Neuronal stem cell (in vitro differentiated cells): ENCODE data around the gene IL1RAPL2.

ENCODE experiments used
- DNase-seq: peaks from one replicate; pipeline ENCODE4 v3.0.0-alpha.2; 2013; ENCODE audit warnings: low spot score
- H2AFZ ChIP-seq: one replicate; pipeline ENCODE4 v1.6.1; 2013; ENCODE audit warnings: mild to moderate bottlenecking, low read length, inconsistent platforms
- H2AK5ac ChIP-seq: 2 replicates; pipeline ENCODE4 v1.6.1; 2013; ENCODE audit warnings: low read depth, mild to moderate bottlenecking, inconsistent platforms, low read length, moderate library complexity, mixed read lengths
- H2BK120ac ChIP-seq: 2 replicates; pipeline ENCODE4 v1.6.1; 2013; ENCODE audit warnings: low read depth, mild to moderate bottlenecking, inconsistent platforms, low read length, moderate library complexity, mixed read lengths
- H2BK12ac ChIP-seq: one replicate; pipeline ENCODE4 v1.6.1; 2013; ENCODE audit warnings: low read length, inconsistent platforms
- H2BK15ac ChIP-seq: 2 replicates; pipeline ENCODE4 v1.6.1; 2013; ENCODE audit warnings: mild to moderate bottlenecking, low read length, inconsistent platforms, mixed read lengths
- H2BK5ac ChIP-seq: one replicate; pipeline ENCODE4 v1.6.1; 2013; ENCODE audit warnings: inconsistent platforms, mild to moderate bottlenecking, low read length, moderate library complexity
- H3K14ac ChIP-seq: one replicate; pipeline ENCODE4 v1.6.1; 2013; ENCODE audit warnings: low read length, inconsistent platforms
- H3K18ac ChIP-seq: 2 replicates; pipeline ENCODE4 v1.6.1; 2013; ENCODE audit warnings: low read length, inconsistent platforms
- H3K23ac ChIP-seq: 2 replicates; pipeline ENCODE4 v1.6.1; 2013; ENCODE audit warnings: low read depth, mild to moderate bottlenecking, mixed read lengths, low read length, inconsistent platforms; ENCODE audit not compliant: poor library complexity
- H3K27ac ChIP-seq: replicated peaks from 3 replicates; pipeline ENCODE4 v1.5.1; 2013; ENCODE audit warnings: low read length, inconsistent platforms
- H3K27me3 ChIP-seq, 3 experiments: 2 replicates each; pipeline ENCODE4 v1.6.1; 2013; ENCODE audit warnings: low read length in 3 of 3, mild to moderate bottlenecking in 2 of 3, inconsistent platforms in 1 of 3, low read depth in 1 of 3, mixed read lengths in 1 of 3, moderate library complexity in 1 of 3; ENCODE audit not compliant: control insufficient read depth in 3 of 3, insufficient read depth in 3 of 3
- H3K36me3 ChIP-seq, 2 donors: replicated peaks in 1 of 2; 2 replicates each; pipeline ENCODE4 v1.6.1; 2013; ENCODE audit warnings: low read length in 2 of 2; ENCODE audit not compliant: control insufficient read depth in 2 of 2, insufficient read depth in 2 of 2
- H3K4ac ChIP-seq: 2 replicates; pipeline ENCODE4 v1.6.1; 2013; ENCODE audit warnings: inconsistent platforms, mild to moderate bottlenecking, low read length, moderate library complexity
- H3K4me1 ChIP-seq, 2 donors: 1 replicate in 1 of 2; 2 replicates in 1 of 2; pipeline ENCODE4 v1.6.1; 2013; ENCODE audit warnings: low read length in 2 of 2, low read depth in 1 of 2; ENCODE audit not compliant: control insufficient read depth in 2 of 2, insufficient read depth in 1 of 2
- H3K4me2 ChIP-seq: one replicate; pipeline ENCODE4 v1.6.1; 2013; ENCODE audit warnings: mild to moderate bottlenecking, low read length, inconsistent platforms; ENCODE audit not compliant: insufficient read depth, poor library complexity, severe bottlenecking
- H3K4me3 ChIP-seq, 2 donors: 2 replicates each; pipeline ENCODE4 v1.5.1; 2013; ENCODE audit warnings: low read length in 2 of 2, mild to moderate bottlenecking in 2 of 2, inconsistent platforms in 1 of 2, moderate library complexity in 1 of 2
- H3K79me1 ChIP-seq: one replicate; pipeline ENCODE4 v1.6.1; 2013; ENCODE audit warnings: low read depth, mild to moderate bottlenecking, inconsistent platforms, low read length, moderate library complexity
- H3K9ac ChIP-seq: one replicate; pipeline ENCODE4 v1.6.1; 2013; ENCODE audit warnings: mild to moderate bottlenecking, low read depth, low read length, inconsistent platforms; ENCODE audit not compliant: poor library complexity
- H3K9me3 ChIP-seq, 2 donors: replicated peaks in 1 of 2; 2 replicates each; pipeline versions ENCODE3 to v1.6.1; 2013; ENCODE audit warnings: low read length in 2 of 2, mild to moderate bottlenecking in 2 of 2, inconsistent platforms in 1 of 2, low read depth in 1 of 2, mixed read lengths in 1 of 2, moderate library complexity in 1 of 2; ENCODE audit not compliant: control insufficient read depth in 2 of 2, insufficient read depth in 1 of 2
- H4K8ac ChIP-seq: one replicate; pipeline ENCODE4 v1.6.1; 2013; ENCODE audit warnings: low read depth, mild to moderate bottlenecking, inconsistent platforms, low read length, moderate library complexity
- H4K91ac ChIP-seq: one replicate; pipeline ENCODE4 v1.6.1; 2013; ENCODE audit warnings: low read length, low read depth, mild to moderate bottlenecking, inconsistent platforms; ENCODE audit not compliant: poor library complexity
- WGBS, 2 donors: extraction: QIAGEN DNeasy Blood & Tissue Kit; methylation state at CpG; one replicate each; pipeline ENCODE4 v1.1.7; 2013; ENCODE audit warnings: missing lambda C conversion rate in 2 of 2, mixed read lengths in 1 of 2; ENCODE audit not compliant: insufficient read length in 2 of 2, insufficient replicate concordance in 1 of 2; ENCODE audit errors: extremely low coverage in 2 of 2; 5-methylcytosine and 5-hydroxymethylcytosine counted together

The IL1RAPL2 gene

GRCh38 chrX:105349476-105349875 is 783.5 kb downstream of the IL1RAPL2 start:
- H4K91ac ChIP-seq = no peak overlapping the region
- H3K9me3 ChIP-seq = no peaks in the 10 kb centered on the region
- no peaks in the 10 kb centered on the region for H3K79me1 ChIP-seq
- no peak overlapping the region for H2AFZ ChIP-seq
- no peak overlapping the region for H3K23ac ChIP-seq
- H2AK5ac ChIP-seq = no peak overlapping the region
- no peaks in the 10 kb centered on the region for H3K36me3 ChIP-seq
- no peak overlapping the region for H3K14ac ChIP-seq
- no peak overlapping the region for H3K9ac ChIP-seq
- no peak for DNase-seq
- no peaks in the 10 kb centered on the region for H3K27me3 ChIP-seq
- H2BK12ac ChIP-seq = no peak overlapping the region
- H3K4ac ChIP-seq = no peak overlapping the region
- H3K4me3 ChIP-seq = no peak overlapping the region
- H3K4me1 ChIP-seq = no peaks in the 10 kb centered on the region
- no peak overlapping the region for H2BK5ac ChIP-seq
- no peak overlapping the region for H3K18ac ChIP-seq
- H2BK120ac ChIP-seq = no peak overlapping the region
- H3K4me2 ChIP-seq = no peak overlapping the region
- no peak overlapping the region for H2BK15ac ChIP-seq
- H3K27ac ChIP-seq = no peak overlapping the region
- H4K8ac ChIP-seq = no peak overlapping the region

- no peak for DNase-seq
- Histone ChIP-seq H2BK120ac (no peak overlapping the region), H2AFZ (no peak overlapping the region), H2BK5ac (no peak overlapping the region), H3K4me1 (no peaks in the 10 kb centered on the region), H3K9me3 (no peaks in the 10 kb centered on the region), H3K79me1 (no peaks in the 10 kb centered on the region), H3K4ac (no peak overlapping the region), H4K8ac (no peak overlapping the region), H3K18ac (no peak overlapping the region), H2BK12ac (no peak overlapping the region), H2AK5ac (no peak overlapping the region), H2BK15ac (no peak overlapping the region), H3K9ac (no peak overlapping the region), H3K4me3 (no peak overlapping the region), H3K27ac (no peak overlapping the region), H3K23ac (no peak overlapping the region), H3K27me3 (no peaks in the 10 kb centered on the region), H4K91ac (no peak overlapping the region), H3K4me2 (no peak overlapping the region), H3K36me3 (no peaks in the 10 kb centered on the region), H3K14ac (no peak overlapping the region)
- WGBS, 2 donors = no CpG with 5 or more reads among the region's 2 CpGs
Measured at GRCh38 chrX:105375816-105376215, 809.8 kb downstream of the IL1RAPL2 start.

GRCh38 chrX:105424729-105425128 is 858.7 kb downstream of the IL1RAPL2 start:
- Histone ChIP-seq H2AFZ (no peak overlapping the region), H2BK15ac (no peak overlapping the region), H3K27ac (no peak overlapping the region), H3K4ac (no peak overlapping the region), H2AK5ac (no peak overlapping the region), H4K8ac (no peak overlapping the region), H4K91ac (no peak overlapping the region), H3K14ac (no peak overlapping the region), H2BK5ac (no peak overlapping the region), H3K4me3 (no peak overlapping the region), H3K4me2 (no peak overlapping the region), H2BK12ac (no peak overlapping the region), H3K4me1 (no peaks in the 10 kb centered on the region), H3K36me3 (no peaks in the 10 kb centered on the region), H3K27me3 (no peaks in the 10 kb centered on the region), H3K9ac (no peak overlapping the region), H3K79me1 (no peaks in the 10 kb centered on the region), H2BK120ac (no peak overlapping the region), H3K23ac (no peak overlapping the region), H3K9me3 (no peaks in the 10 kb centered on the region), H3K18ac (no peak overlapping the region)
- no CpG with 5 or more reads among the region's 1 CpG for WGBS, 2 donors
- DNase-seq = no peak

- Histone ChIP-seq H4K91ac (no peak overlapping the region), H2BK120ac (no peak overlapping the region), H3K9me3 (no peaks in the 10 kb centered on the region), H3K4me1 (no peaks in the 10 kb centered on the region), H3K4me3 (no peak overlapping the region), H3K27ac (no peak overlapping the region), H2BK5ac (no peak overlapping the region), H3K18ac (no peak overlapping the region), H3K9ac (no peak overlapping the region), H3K23ac (no peak overlapping the region), H2BK12ac (no peak overlapping the region), H3K4me2 (no peak overlapping the region), H3K36me3 (no peaks in the 10 kb centered on the region), H3K27me3 (no peaks in the 10 kb centered on the region), H2AK5ac (no peak overlapping the region), H2BK15ac (no peak overlapping the region), H3K4ac (no peak overlapping the region), H3K14ac (no peak overlapping the region), H4K8ac (no peak overlapping the region), H3K79me1 (no peaks in the 10 kb centered on the region), H2AFZ (no peak overlapping the region)
- no peak for DNase-seq
Measured at GRCh38 chrX:105451401-105451800, 885.4 kb downstream of the IL1RAPL2 start.
